ENCODE measurements around the gene CMIP. TPM values are rescaled to one million over a fixed set of nuclear protein-coding genes. Genes with fewer than 3 reads are reported as not detected.

The CMIP gene
- total RNA-seq, 2 experiments from 2014 or later, result 35.0 to 36.6 TPM

- intact Hi-C loops (cut with micrococcal nuclease), result no loop called here
- H3K4me1 Mint-ChIP-seq (ENCODE audit: low read depth), result peaks cover 5% of the 10 kb centered on the region
- DNase-seq, result no peak
- no peaks in the 10 kb centered on the region for H3K36me3 Mint-ChIP-seq
- no peak overlapping the region for H3K4me3 Mint-ChIP-seq
- H3K27me3 Mint-ChIP-seq, result no peaks in the 10 kb centered on the region
- H3K9me3 Mint-ChIP-seq, result no peaks in the 10 kb centered on the region
- no peak overlapping the region for H3K27ac Mint-ChIP-seq
- ChIA-PET POLR2A (no interaction called here), CTCF (no interaction called here)
Measured at GRCh38 chr16:81537721-81538561, 93.3 kb downstream of the CMIP start.

- no peaks in the 10 kb centered on the region for H3K27me3 Mint-ChIP-seq
- intact Hi-C loops (cut with micrococcal nuclease), result no loop called here
- H3K4me3 Mint-ChIP-seq, result no peak overlapping the region
- no peak for DNase-seq
- peaks cover 8% of the 10 kb centered on the region for H3K4me1 Mint-ChIP-seq (ENCODE audit: low read depth)
- H3K36me3 Mint-ChIP-seq, result no peaks in the 10 kb centered on the region
- ChIA-PET CTCF (no interaction called here), POLR2A (no interaction called here)
- H3K9me3 Mint-ChIP-seq, result no peaks in the 10 kb centered on the region
- H3K27ac Mint-ChIP-seq, result no peak overlapping the region
Measured at GRCh38 chr16:81539009-81539758, 94.6 kb downstream of the CMIP start.

- POLR2A ChIA-PET, result no interaction called here
- CTCF ChIA-PET, result no interaction called here
- Mint-ChIP-seq H3K36me3 (no peaks in the 10 kb centered on the region), H3K9me3 (no peaks in the 10 kb centered on the region), H3K27ac (no peak overlapping the region), H3K4me1 (ENCODE audit: low read depth) (peaks cover 12% of the 10 kb centered on the region), H3K27me3 (no peaks in the 10 kb centered on the region), H3K4me3 (no peak overlapping the region)
- no peak for DNase-seq
- intact Hi-C loops (cut with micrococcal nuclease), result no loop called here
Measured at GRCh38 chr16:81539759-81540472, 95.3 kb downstream of the CMIP start.

GRCh38 chr16:81541314-81541713 lies 96.7 kb downstream of the CMIP start:
- DNase-seq, result no peak
- CTCF ChIA-PET, result no interaction called here
- H3K4me3 Mint-ChIP-seq, result no peak overlapping the region
- no peak overlapping the region for H3K27ac Mint-ChIP-seq
- no peaks in the 10 kb centered on the region for H3K36me3 Mint-ChIP-seq
- no peaks in the 10 kb centered on the region for H3K9me3 Mint-ChIP-seq
- peaks cover 20% of the 10 kb centered on the region for H3K4me1 Mint-ChIP-seq (ENCODE audit: low read depth)
- POLR2A ChIA-PET, result no interaction called here
- intact Hi-C loops (cut with micrococcal nuclease), result no loop called here
- no peaks in the 10 kb centered on the region for H3K27me3 Mint-ChIP-seq

- no peaks in the 10 kb centered on the region for H3K9me3 Mint-ChIP-seq
- no peak overlapping the region for H3K4me3 Mint-ChIP-seq
- H3K4me1 Mint-ChIP-seq (ENCODE audit: low read depth), result peaks cover 20% of the 10 kb centered on the region
- no peaks in the 10 kb centered on the region for H3K27me3 Mint-ChIP-seq
- intact Hi-C loops (cut with micrococcal nuclease), result no loop called here
- CTCF ChIA-PET, result interaction anchor here (0.6 kb wide), 1 partner anchor 16 kb away, joined by 3 read pairs; no protein-coding TSS in a partner anchor
- POLR2A ChIA-PET, result no interaction called here
- no peaks in the 10 kb centered on the region for H3K36me3 Mint-ChIP-seq
- no peak for DNase-seq
- H3K27ac Mint-ChIP-seq, result no peak overlapping the region
Measured at GRCh38 chr16:81542609-81543570, 98.3 kb downstream of the CMIP start.

GRCh38 chr16:81543571-81543970 lies 99.0 kb downstream of the CMIP start:
- CTCF ChIA-PET, result no interaction called here
- intact Hi-C loops (cut with micrococcal nuclease), result no loop called here
- no peak for DNase-seq
- Mint-ChIP-seq H3K4me3 (no peak overlapping the region), H3K36me3 (no peaks in the 10 kb centered on the region), H3K27ac (no peak overlapping the region), H3K9me3 (no peaks in the 10 kb centered on the region), H3K4me1 (ENCODE audit: low read depth) (peaks cover 20% of the 10 kb centered on the region), H3K27me3 (no peaks in the 10 kb centered on the region)
- POLR2A ChIA-PET, result no interaction called here

GRCh38 chr16:81544261-81544660 lies 99.7 kb downstream of the CMIP start:
- intact Hi-C loops (cut with micrococcal nuclease), result no loop called here
- H3K27me3 Mint-ChIP-seq, result no peaks in the 10 kb centered on the region
- no peak for DNase-seq
- peaks cover 20% of the 10 kb centered on the region for H3K4me1 Mint-ChIP-seq (ENCODE audit: low read depth)
- no peaks in the 10 kb centered on the region for H3K9me3 Mint-ChIP-seq
- H3K4me3 Mint-ChIP-seq, result no peak overlapping the region
- no peaks in the 10 kb centered on the region for H3K36me3 Mint-ChIP-seq
- ChIA-PET CTCF (no interaction called here), POLR2A (no interaction called here)
- H3K27ac Mint-ChIP-seq, result no peak overlapping the region

- intact Hi-C loops (cut with micrococcal nuclease), result no loop called here
- Mint-ChIP-seq H3K4me3 (no peak overlapping the region), H3K36me3 (no peaks in the 10 kb centered on the region), H3K9me3 (no peaks in the 10 kb centered on the region), H3K27ac (no peak overlapping the region), H3K27me3 (no peaks in the 10 kb centered on the region), H3K4me1 (ENCODE audit: low read depth) (peaks cover 18% of the 10 kb centered on the region)
- DNase-seq, result no peak
- ChIA-PET CTCF (interaction anchor here (0.6 kb wide), 1 partner anchor 170 kb away, joined by 3 read pairs; no protein-coding TSS in a partner anchor), POLR2A (interaction anchor here (0.8 kb wide), 1 partner anchor 24 kb away, joined by 3 read pairs; no protein-coding TSS in a partner anchor)
Measured at GRCh38 chr16:81544700-81545271, 100.2 kb downstream of the CMIP start.

- intact Hi-C loops (cut with micrococcal nuclease), result no loop called here
- ChIA-PET POLR2A (interaction anchor here (0.8 kb wide), 1 partner anchor 23 kb away, joined by 3 read pairs; no protein-coding TSS in a partner anchor), CTCF (no interaction called here)
- DNase-seq, result no peak
- Mint-ChIP-seq H3K4me3 (no peak overlapping the region), H3K4me1 (ENCODE audit: low read depth) (peaks cover 27% of the 10 kb centered on the region), H3K27ac (no peak overlapping the region), H3K36me3 (no peaks in the 10 kb centered on the region), H3K9me3 (no peaks in the 10 kb centered on the region), H3K27me3 (no peaks in the 10 kb centered on the region)
Measured at GRCh38 chr16:81545470-81546250, 101.1 kb downstream of the CMIP start.

GRCh38 chr16:81546781-81547180 lies 102.2 kb downstream of the CMIP start:
- POLR2A ChIA-PET, result no interaction called here
- Mint-ChIP-seq H3K27me3 (no peaks in the 10 kb centered on the region), H3K27ac (no peak overlapping the region), H3K4me3 (no peak overlapping the region), H3K36me3 (no peaks in the 10 kb centered on the region), H3K9me3 (no peaks in the 10 kb centered on the region), H3K4me1 (ENCODE audit: low read depth) (peaks cover 36% of the 10 kb centered on the region)
- DNase-seq, result no peak
- CTCF ChIA-PET, result no interaction called here
- intact Hi-C loops (cut with micrococcal nuclease), result no loop called here
